Measurements from ENCODE around the gene RAB17. TPM values are rescaled to one million over a fixed set of nuclear protein-coding genes. Genes with fewer than 3 reads are reported as not detected.

Gene RAB17
- total RNA-seq, 1 experiment from 2014 or later, result 41.8 TPM

DNA sequence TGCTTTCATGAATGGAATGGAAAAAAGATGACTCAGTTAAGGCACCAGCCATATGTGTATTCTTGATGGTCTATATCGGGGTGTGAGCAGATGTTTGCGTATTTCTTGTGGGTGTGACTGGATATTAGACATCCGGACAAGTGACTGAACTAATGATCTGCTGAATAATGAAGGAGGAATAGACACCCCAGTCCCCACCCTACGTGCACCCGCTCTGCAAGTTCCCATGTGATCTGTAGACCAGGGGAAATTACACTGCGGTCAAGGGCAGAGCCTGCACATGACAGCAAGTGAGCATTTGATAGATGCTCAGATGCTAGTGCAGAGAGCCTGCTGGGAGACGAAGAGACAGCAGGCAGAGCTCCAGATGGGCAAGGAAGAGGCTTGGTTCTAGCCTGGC is 36.6 kb downstream of the RAB17 start (continued):
- TF ChIP-seq, protein P1, sequence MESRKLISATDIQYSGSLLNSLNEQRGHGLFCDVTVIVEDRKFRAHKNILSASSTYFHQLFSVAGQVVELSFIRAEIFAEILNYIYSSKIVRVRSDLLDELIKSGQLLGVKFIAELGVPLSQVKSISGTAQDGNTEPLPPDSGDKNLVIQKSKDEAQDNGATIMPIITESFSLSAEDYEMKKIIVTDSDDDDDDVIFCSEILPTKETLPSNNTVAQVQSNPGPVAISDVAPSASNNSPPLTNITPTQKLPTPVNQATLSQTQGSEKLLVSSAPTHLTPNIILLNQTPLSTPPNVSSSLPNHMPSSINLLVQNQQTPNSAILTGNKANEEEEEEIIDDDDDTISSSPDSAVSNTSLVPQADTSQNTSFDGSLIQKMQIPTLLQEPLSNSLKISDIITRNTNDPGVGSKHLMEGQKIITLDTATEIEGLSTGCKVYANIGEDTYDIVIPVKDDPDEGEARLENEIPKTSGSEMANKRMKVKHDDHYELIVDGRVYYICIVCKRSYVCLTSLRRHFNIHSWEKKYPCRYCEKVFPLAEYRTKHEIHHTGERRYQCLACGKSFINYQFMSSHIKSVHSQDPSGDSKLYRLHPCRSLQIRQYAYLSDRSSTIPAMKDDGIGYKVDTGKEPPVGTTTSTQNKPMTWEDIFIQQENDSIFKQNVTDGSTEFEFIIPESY (IDR thresholded peaks at IDR 0.05; ENCODE audit: extremely low read depth, insufficient replicate concordance, low read length), result no peak
- TF ChIP-seq POLR2AphosphoS5 (IDR thresholded peaks at IDR 0.05; ENCODE audit: low read depth, low read length), result no peak
- no peak for TF ChIP-seq JUND (IDR thresholded peaks at IDR 0.05)
- no peak for TF ChIP-seq FOSL1 (IDR thresholded peaks at IDR 0.05; ENCODE audit: low read depth)
- no peak for TF ChIP-seq CEBPB (IDR thresholded peaks at IDR 0.05; ENCODE audit: low read depth)

DNA sequence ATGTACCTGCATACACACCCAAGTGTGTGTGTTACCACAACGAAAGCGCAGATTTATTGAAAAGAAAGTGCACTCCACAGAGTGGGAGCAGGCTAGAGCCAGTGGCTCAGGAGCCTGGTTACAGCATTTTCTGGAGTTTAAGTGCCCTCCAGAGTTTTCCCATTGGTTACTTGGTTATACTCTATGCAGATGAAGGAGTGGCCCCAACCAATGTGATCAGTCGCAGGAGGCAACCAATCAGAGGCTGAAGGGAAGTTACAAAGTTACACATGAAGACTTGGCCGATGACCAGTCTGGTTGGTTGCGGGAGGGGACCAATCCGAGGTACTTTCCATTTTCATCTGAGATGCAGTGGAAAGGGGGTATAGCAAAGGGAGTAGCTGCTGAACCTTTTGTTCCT is 37.6 kb downstream of the RAB17 start:
- intact Hi-C loops (cut with micrococcal nuclease), result no loop called here
- H3K4me1 ChIP-seq (ENCODE audit: control insufficient read depth in 1 of 2, insufficient read depth in 2 of 2, low read length in 2 of 2), result no peaks in the 10 kb centered on the region
- ATAC-seq, result no peak

More for the DNA sequence above, 37.6 kb downstream of the RAB17 start:
- H3K9me3 ChIP-seq (ENCODE audit: control insufficient read depth in 1 of 2, insufficient read depth in 1 of 2, low read depth in 1 of 2, low read length in 2 of 2), result peaks cover 11 to 14% of the 10 kb centered on the region in 2 experiments; a peak in 3 of 4 replicates
- peaks cover 18 to 43% of the 10 kb centered on the region in 2 experiments for H3K36me3 ChIP-seq (ENCODE audit: control insufficient read depth in 1 of 2, insufficient read depth in 2 of 2, low read length in 2 of 2)
- RAD21 ChIA-PET (ENCODE audit: low non-redundant PET in 1 of 2, low total read pairs in 2 of 2, uncharacterized antibody in 2 of 2, unreplicated experiment in 2 of 2), result no interaction called here
- TF ChIP-seq, protein P2, sequence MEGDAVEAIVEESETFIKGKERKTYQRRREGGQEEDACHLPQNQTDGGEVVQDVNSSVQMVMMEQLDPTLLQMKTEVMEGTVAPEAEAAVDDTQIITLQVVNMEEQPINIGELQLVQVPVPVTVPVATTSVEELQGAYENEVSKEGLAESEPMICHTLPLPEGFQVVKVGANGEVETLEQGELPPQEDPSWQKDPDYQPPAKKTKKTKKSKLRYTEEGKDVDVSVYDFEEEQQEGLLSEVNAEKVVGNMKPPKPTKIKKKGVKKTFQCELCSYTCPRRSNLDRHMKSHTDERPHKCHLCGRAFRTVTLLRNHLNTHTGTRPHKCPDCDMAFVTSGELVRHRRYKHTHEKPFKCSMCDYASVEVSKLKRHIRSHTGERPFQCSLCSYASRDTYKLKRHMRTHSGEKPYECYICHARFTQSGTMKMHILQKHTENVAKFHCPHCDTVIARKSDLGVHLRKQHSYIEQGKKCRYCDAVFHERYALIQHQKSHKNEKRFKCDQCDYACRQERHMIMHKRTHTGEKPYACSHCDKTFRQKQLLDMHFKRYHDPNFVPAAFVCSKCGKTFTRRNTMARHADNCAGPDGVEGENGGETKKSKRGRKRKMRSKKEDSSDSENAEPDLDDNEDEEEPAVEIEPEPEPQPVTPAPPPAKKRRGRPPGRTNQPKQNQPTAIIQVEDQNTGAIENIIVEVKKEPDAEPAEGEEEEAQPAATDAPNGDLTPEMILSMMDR (IDR thresholded peaks at IDR 0.05 in 2 of 3, conservative IDR thresholded peaks at IDR 0.05 in 1 of 3; ENCODE audit: borderline replicate concordance in 1 of 3, insufficient read depth in 1 of 3, low read depth in 2 of 3, low read length in 2 of 3), result no peak
- TF ChIP-seq SP1 (IDR thresholded peaks at IDR 0.05; ENCODE audit: low read depth), result no peak
- no peak for TF ChIP-seq FOSL1 (IDR thresholded peaks at IDR 0.05; ENCODE audit: low read depth)
- TF ChIP-seq POLR2AphosphoS5 (IDR thresholded peaks at IDR 0.05; ENCODE audit: low read depth, low read length), result no peak
- TF ChIP-seq, protein P3, sequence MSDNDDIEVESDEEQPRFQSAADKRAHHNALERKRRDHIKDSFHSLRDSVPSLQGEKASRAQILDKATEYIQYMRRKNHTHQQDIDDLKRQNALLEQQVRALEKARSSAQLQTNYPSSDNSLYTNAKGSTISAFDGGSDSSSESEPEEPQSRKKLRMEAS (IDR thresholded peaks at IDR 0.05), result no peak
- TF ChIP-seq EZH2phosphoT487 (IDR thresholded peaks at IDR 0.05; ENCODE audit: borderline replicate concordance), result no peak
- no peak for TF ChIP-seq CEBPB (IDR thresholded peaks at IDR 0.05; ENCODE audit: low read depth)
- BruUV-seq (replicated peaks), result no TSS peak
- H3K4me2 ChIP-seq (ENCODE audit: low read length), result no peak overlapping the region
- POLR2A ChIA-PET, result no interaction called here
- no peaks in the 10 kb centered on the region for H3K27me3 ChIP-seq (ENCODE audit: insufficient read depth, low read length)
- H3K27ac ChIP-seq (ENCODE audit: low read depth, low read length), result no peak overlapping the region
- H3K4me3 ChIP-seq (replicated peaks in 1 of 2; ENCODE audit: low read depth in 1 of 2, low read length in 2 of 2), result no peak overlapping the region
- H3K9ac ChIP-seq (ENCODE audit: low read length), result no peak overlapping the region
- H3K9me2 ChIP-seq (ENCODE audit: insufficient read depth), result no peaks in the 10 kb centered on the region
- CTCF ChIA-PET, result no interaction called here
- H3K79me2 ChIP-seq (ENCODE audit: insufficient read depth, low read length), result no peaks in the 10 kb centered on the region
- no peak overlapping the region for H2AFZ ChIP-seq (ENCODE audit: low read depth, low read length, poor library complexity, severe bottlenecking)
- no peak for DNase-seq (ENCODE audit: low read depth, low spot score)
- no peaks in the 10 kb centered on the region for H4K20me1 ChIP-seq (ENCODE audit: insufficient read depth)
